ENCODE data around the gene CHGA. TPM values are rescaled to one million over a fixed set of nuclear protein-coding genes. Genes with fewer than 3 reads are reported as not detected.

Gene CHGA
- total and polyA plus RNA-seq, 2 of the 13 experiments (the other 11 are each of a cell fraction or from before 2014, with no cell fraction given): not detected

DNA sequence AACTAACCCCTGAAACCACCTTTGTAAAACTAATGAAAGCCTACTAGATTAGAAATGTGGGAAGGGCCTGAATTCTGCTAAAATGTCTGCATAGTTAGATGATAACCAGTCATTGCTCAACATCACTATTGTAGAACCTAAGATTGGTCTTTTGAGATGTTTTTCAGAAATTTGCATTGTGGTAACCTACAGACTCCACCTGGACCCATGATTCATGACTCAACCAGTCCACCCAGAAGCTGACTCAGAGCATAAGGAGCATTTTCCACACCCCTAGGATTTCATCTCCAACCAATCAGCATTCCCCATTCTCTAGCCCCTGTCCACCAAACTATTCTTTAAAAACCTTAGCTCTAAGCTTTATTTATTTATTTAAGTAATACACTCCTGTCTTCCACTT lies 30.4 kb upstream of the CHGA start:
- BruUV-seq (replicated peaks): no TSS peak
- H2AFZ ChIP-seq (ENCODE audit: low read length): no peak overlapping the region
- no peaks in the 10 kb centered on the region for H4K20me1 ChIP-seq (ENCODE audit: insufficient read depth, low read length)
- H3K27me3 ChIP-seq (ENCODE audit: control insufficient read depth in 1 of 2, insufficient read depth in 2 of 2, low read length in 2 of 2): peaks cover 0 to 1% of the 10 kb centered on the region in 2 experiments; a peak in 1 of 5 replicates
- ATAC-seq (no peak), FAIRE-seq (no peak), DNase-seq (ENCODE audit: low spot score) (no peak)
- H3K4me3 ChIP-seq (replicated peaks in 1 of 3; ENCODE audit: insufficient read depth in 1 of 3, low read depth in 2 of 3, low read length in 3 of 3): no peak overlapping the region
- H3K9ac ChIP-seq (ENCODE audit: insufficient read depth, low read depth, low read length): no peak overlapping the region
- in situ Hi-C loops (cut with HindIII; ENCODE audit: extremely low pct_ligation_motif_present, low pct_unique_long_range_greater_than_20kb): no loop called here
- TF ChIP-seq CENPX (CRISPR knock-in tag; IDR thresholded peaks at IDR 0.05) (no peak), MIER3 (CRISPR knock-in tag; IDR thresholded peaks at IDR 0.05; ENCODE audit: borderline replicate concordance) (no peak), TP53 (CRISPR knock-in tag; conservative IDR thresholded peaks at IDR 0.05) (no peak), CHD2 (IDR thresholded peaks at IDR 0.05; ENCODE audit: low read depth, low read length) (no peak), ZNF354B (CRISPR knock-in tag; IDR thresholded peaks at IDR 0.05) (no peak), CBX2 (IDR thresholded peaks at IDR 0.05; ENCODE audit: low read depth, low read length) (no peak), CBX2 (CRISPR knock-in tag; IDR thresholded peaks at IDR 0.05; ENCODE audit: low read depth) (no peak), SKI (IDR thresholded peaks at IDR 0.05; ENCODE audit: partially characterized antibody) (no peak), ZNF850 (CRISPR knock-in tag; conservative IDR thresholded peaks at IDR 0.05) (no peak)
- TF ChIP-seq, protein P1, sequence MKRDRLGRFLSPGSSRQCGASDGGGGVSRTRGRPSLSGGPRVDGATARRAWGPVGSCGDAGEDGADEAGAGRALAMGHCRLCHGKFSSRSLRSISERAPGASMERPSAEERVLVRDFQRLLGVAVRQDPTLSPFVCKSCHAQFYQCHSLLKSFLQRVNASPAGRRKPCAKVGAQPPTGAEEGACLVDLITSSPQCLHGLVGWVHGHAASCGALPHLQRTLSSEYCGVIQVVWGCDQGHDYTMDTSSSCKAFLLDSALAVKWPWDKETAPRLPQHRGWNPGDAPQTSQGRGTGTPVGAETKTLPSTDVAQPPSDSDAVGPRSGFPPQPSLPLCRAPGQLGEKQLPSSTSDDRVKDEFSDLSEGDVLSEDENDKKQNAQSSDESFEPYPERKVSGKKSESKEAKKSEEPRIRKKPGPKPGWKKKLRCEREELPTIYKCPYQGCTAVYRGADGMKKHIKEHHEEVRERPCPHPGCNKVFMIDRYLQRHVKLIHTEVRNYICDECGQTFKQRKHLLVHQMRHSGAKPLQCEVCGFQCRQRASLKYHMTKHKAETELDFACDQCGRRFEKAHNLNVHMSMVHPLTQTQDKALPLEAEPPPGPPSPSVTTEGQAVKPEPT (CRISPR knock-in tag; IDR thresholded peaks at IDR 0.05; ENCODE audit: low read depth): no peak
- TF ChIP-seq, protein P2, sequence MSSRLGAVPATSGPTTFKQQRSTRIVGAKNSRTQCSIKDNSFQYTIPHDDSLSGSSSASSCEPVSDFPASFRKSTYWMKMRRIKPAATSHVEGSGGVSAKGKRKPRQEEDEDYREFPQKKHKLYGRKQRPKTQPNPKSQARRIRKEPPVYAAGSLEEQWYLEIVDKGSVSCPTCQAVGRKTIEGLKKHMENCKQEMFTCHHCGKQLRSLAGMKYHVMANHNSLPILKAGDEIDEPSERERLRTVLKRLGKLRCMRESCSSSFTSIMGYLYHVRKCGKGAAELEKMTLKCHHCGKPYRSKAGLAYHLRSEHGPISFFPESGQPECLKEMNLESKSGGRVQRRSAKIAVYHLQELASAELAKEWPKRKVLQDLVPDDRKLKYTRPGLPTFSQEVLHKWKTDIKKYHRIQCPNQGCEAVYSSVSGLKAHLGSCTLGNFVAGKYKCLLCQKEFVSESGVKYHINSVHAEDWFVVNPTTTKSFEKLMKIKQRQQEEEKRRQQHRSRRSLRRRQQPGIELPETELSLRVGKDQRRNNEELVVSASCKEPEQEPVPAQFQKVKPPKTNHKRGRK (CRISPR knock-in tag; IDR thresholded peaks at IDR 0.05): no peak
- TF ChIP-seq, protein P3, sequence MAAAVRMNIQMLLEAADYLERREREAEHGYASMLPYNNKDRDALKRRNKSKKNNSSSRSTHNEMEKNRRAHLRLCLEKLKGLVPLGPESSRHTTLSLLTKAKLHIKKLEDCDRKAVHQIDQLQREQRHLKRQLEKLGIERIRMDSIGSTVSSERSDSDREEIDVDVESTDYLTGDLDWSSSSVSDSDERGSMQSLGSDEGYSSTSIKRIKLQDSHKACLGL (CRISPR knock-in tag; IDR thresholded peaks at IDR 0.05): no peak
- TF ChIP-seq, protein P4, sequence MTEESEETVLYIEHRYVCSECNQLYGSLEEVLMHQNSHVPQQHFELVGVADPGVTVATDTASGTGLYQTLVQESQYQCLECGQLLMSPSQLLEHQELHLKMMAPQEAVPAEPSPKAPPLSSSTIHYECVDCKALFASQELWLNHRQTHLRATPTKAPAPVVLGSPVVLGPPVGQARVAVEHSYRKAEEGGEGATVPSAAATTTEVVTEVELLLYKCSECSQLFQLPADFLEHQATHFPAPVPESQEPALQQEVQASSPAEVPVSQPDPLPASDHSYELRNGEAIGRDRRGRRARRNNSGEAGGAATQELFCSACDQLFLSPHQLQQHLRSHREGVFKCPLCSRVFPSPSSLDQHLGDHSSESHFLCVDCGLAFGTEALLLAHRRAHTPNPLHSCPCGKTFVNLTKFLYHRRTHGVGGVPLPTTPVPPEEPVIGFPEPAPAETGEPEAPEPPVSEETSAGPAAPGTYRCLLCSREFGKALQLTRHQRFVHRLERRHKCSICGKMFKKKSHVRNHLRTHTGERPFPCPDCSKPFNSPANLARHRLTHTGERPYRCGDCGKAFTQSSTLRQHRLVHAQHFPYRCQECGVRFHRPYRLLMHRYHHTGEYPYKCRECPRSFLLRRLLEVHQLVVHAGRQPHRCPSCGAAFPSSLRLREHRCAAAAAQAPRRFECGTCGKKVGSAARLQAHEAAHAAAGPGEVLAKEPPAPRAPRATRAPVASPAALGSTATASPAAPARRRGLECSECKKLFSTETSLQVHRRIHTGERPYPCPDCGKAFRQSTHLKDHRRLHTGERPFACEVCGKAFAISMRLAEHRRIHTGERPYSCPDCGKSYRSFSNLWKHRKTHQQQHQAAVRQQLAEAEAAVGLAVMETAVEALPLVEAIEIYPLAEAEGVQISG (CRISPR knock-in tag; IDR thresholded peaks at IDR 0.05): no peak
- TF ChIP-seq, protein P5, sequence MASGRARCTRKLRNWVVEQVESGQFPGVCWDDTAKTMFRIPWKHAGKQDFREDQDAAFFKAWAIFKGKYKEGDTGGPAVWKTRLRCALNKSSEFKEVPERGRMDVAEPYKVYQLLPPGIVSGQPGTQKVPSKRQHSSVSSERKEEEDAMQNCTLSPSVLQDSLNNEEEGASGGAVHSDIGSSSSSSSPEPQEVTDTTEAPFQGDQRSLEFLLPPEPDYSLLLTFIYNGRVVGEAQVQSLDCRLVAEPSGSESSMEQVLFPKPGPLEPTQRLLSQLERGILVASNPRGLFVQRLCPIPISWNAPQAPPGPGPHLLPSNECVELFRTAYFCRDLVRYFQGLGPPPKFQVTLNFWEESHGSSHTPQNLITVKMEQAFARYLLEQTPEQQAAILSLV (CRISPR knock-in tag; IDR thresholded peaks at IDR 0.05; ENCODE audit: borderline replicate concordance): no peak
- no peaks in the 10 kb centered on the region for H3K4me1 ChIP-seq (ENCODE audit: insufficient read depth, low read length)
- ChIA-PET POLR2A (no interaction called here), CTCF (ENCODE audit: low intra/inter-chr PET ratio, low total read pairs) (no interaction called here)
- intact Hi-C loops (cut with micrococcal nuclease; ENCODE audit: unreplicated experiment): no loop called here
- peaks cover 12% of the 10 kb centered on the region for H3K9me3 ChIP-seq (ENCODE audit: low read length)
- H3K36me3 ChIP-seq (replicated peaks in 1 of 2; ENCODE audit: control insufficient read depth in 1 of 2, insufficient read depth in 2 of 2, low read length in 2 of 2): no peaks in the 10 kb centered on the region
- H3K4me2 ChIP-seq (ENCODE audit: low read depth, low read length): no peak overlapping the region
- no peak overlapping the region for H3K27ac ChIP-seq (ENCODE audit: extremely low read length, insufficient read depth, low read length)
- H3K79me2 ChIP-seq (ENCODE audit: insufficient read depth, low read length): no peaks in the 10 kb centered on the region
